ENCODE results near the gene NDRG3. TPM values are rescaled to one million over a fixed set of nuclear protein-coding genes. Genes with fewer than 3 reads are reported as not detected.

NDRG3 gene
- polyA plus RNA-seq, 1 experiment = 39.5 TPM

GRCh38 chr20:36756496-36756895 lies 10.6 kb upstream of the NDRG3 start:
- ChIA-PET CTCF (interaction anchor here (0.7 kb wide), 1 partner anchor 12 kb away, joined by 3 read pairs; no protein-coding TSS in a partner anchor), POLR2A (no interaction called here)
- Histone ChIP-seq H3K4me3 (ENCODE audit: low read depth, low read length) (no peak overlapping the region), H3K27ac (ENCODE audit: low read depth, low read length) (no peak overlapping the region), H3K9me3 (ENCODE audit: control insufficient read depth, insufficient read depth, low read length) (no peaks in the 10 kb centered on the region), H3K27me3 (ENCODE audit: control insufficient read depth, insufficient read depth, low read length) (no peaks in the 10 kb centered on the region)
- no peak for TF ChIP-seq CTCF (IDR thresholded peaks at IDR 0.05; ENCODE audit: low read depth, low read length)
- DNase-seq (ENCODE audit: low read depth, low spot score) = no peak

DNA sequence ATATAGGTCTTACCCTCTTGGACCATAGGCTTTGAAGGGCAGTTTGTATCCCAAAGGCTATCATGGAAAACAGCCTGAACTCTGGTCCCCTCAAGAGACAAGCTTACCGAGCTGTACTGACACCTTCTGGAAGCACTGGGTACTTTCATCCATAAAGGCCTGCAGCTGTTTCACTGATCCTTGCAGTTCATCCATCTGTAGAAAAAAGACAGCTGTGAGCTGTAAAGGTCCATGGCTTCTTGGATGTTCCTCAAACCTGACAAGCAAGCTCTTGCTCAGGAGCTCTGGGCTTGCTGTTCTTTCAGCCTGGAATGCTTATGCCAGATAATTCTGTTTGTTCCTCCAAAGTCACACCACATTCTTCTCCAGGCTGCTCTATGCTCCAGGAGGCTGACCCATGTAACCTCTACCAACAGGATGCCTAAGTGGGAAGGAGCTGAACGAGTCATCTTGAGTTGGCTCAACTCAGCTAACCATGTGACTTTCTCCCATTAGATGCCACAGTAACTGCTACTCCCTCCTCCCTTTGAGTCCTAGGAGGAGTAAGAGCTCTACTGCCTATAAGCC lies 8.8 kb upstream of the NDRG3 start:
- POLR2A ChIA-PET = interaction anchor here (0.7 to 1.8 kb wide), 7 partner anchors 9 to 211 kb away, joined by 3 to 11 read pairs (median 4); partner anchors contain the start of genes DSN1, NDRG3 and RAB5IF
- DNase-seq (ENCODE audit: low read depth, low spot score) = peak; percentile 74
- H3K9me3 ChIP-seq (ENCODE audit: control insufficient read depth, insufficient read depth, low read length) = no peaks in the 10 kb centered on the region
- H3K4me3 ChIP-seq (ENCODE audit: low read depth, low read length) = no peak overlapping the region
- no peaks in the 10 kb centered on the region for H3K27me3 ChIP-seq (ENCODE audit: control insufficient read depth, insufficient read depth, low read length)
- CTCF ChIA-PET = interaction anchor here (0.6 to 2.5 kb wide), 36 partner anchors 8 to 214 kb away, joined by 3 to 34 read pairs (median 4); partner anchors contain the start of genes DSN1, NDRG3 and RAB5IF
- H3K27ac ChIP-seq (ENCODE audit: low read depth, low read length) = peak overlapping the region; percentile 40
- TF ChIP-seq CTCF (IDR thresholded peaks at IDR 0.05; ENCODE audit: low read depth, low read length) = peak; percentile 92

GRCh38 chr20:36752582-36752981 lies 6.7 kb upstream of the NDRG3 start:
- H3K27me3 ChIP-seq (ENCODE audit: control insufficient read depth, insufficient read depth, low read length) = no peaks in the 10 kb centered on the region
- ChIA-PET CTCF (no interaction called here), POLR2A (no interaction called here)
- no peaks in the 10 kb centered on the region for H3K9me3 ChIP-seq (ENCODE audit: control insufficient read depth, insufficient read depth, low read length)
- no peak for DNase-seq (ENCODE audit: low read depth, low spot score)
- H3K4me3 ChIP-seq (ENCODE audit: low read depth, low read length) = no peak overlapping the region
- TF ChIP-seq CTCF (IDR thresholded peaks at IDR 0.05; ENCODE audit: low read depth, low read length) = no peak
- H3K27ac ChIP-seq (ENCODE audit: low read depth, low read length) = no peak overlapping the region

DNA sequence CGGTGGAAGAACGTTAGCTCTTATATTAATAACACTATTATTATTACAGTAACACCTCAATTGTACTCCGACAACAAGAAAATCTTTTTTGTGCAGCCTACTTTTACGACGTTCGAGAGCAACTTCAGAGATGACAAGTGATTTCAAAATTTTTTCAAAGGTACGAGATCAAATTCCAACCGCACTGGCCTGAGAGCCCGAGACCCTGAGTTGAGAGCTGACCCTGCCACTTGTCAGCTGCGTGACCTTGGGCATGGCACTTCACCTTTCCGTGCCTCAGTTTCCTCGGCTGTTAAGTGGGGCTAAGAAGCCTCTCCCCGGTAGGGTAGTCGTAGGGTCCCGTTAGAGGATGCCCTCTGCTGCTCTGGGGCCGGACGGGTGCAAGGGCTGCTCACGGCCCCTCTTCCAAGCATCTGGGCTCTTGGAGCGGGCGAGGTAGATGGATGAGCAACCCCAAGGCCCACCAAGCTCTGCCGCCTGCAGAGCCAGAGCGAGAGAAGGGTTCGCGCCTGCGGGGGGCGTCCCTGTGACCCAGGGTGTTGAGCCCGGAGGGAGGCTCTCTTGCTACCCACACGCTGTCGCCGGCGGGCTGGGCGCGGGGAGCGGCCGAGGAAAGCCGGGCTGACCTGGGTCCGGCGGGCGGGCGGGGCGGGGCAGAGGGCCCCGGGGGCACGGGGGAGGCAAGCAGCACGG lies 510 bp downstream of the NDRG3 start:
- H3K27me3 ChIP-seq (ENCODE audit: control insufficient read depth, insufficient read depth, low read length) = no peaks in the 10 kb centered on the region
- ChIA-PET CTCF (interaction anchor here (0.7 to 2.6 kb wide), 6 partner anchors 9 to 141 kb away, joined by 3 to 25 read pairs (median 4); partner anchors contain the start of gene DSN1), POLR2A (interaction anchor here (1.0 kb wide), 1 partner anchor 10 kb away, joined by 7 read pairs; no protein-coding TSS in a partner anchor)
- DNase-seq (ENCODE audit: low read depth, low spot score) = no peak
- no peaks in the 10 kb centered on the region; the same call in 1 of the 2 replicates for H3K9me3 ChIP-seq (ENCODE audit: control insufficient read depth, insufficient read depth, low read length)
- no peak overlapping the region for H3K27ac ChIP-seq (ENCODE audit: low read depth, low read length)
- peak overlapping the region; percentile 79 for H3K4me3 ChIP-seq (ENCODE audit: low read depth, low read length)
- 0 out of 2 replicates have a peak, but pooled peaks have one; percentile 5 for TF ChIP-seq CTCF (IDR thresholded peaks at IDR 0.05; ENCODE audit: low read depth, low read length)

DNA sequence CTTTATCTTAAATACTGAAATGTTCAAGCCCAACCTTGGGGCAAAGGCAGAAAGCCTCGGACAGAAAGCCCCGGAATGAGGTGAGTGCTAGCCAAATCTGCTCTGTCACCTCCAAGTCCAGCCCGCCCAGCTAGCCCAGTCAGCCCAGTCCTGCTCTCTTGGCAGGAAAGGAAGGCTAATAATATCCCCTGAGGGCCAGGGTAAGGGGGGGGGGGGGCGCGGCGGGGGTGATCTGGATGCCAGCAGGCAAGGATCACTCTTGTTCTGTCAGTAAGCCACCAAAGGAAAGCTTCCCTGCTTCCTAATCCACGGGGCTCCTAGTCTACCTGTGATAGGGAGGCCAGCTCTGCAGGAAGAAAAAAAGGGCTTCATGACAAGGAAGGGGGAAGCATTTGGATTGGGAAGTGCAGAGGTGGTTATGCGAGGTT lies 1.1 kb downstream of the NDRG3 start:
- H3K4me3 ChIP-seq (ENCODE audit: low read depth, low read length) = peak overlapping the region; percentile 79
- no peak for DNase-seq (ENCODE audit: low read depth, low spot score)
- no peaks in the 10 kb centered on the region; the same call in 1 of the 2 replicates for H3K9me3 ChIP-seq (ENCODE audit: control insufficient read depth, insufficient read depth, low read length)
- H3K27ac ChIP-seq (ENCODE audit: low read depth, low read length) = peak overlapping the region; percentile 22
- CTCF ChIA-PET = interaction anchor here (0.7 to 2.6 kb wide), 6 partner anchors 10 to 142 kb away, joined by 3 to 25 read pairs (median 4); partner anchors contain the start of gene DSN1
- POLR2A ChIA-PET = no interaction called here
- no peak for TF ChIP-seq CTCF (IDR thresholded peaks at IDR 0.05; ENCODE audit: low read depth, low read length)
- H3K27me3 ChIP-seq (ENCODE audit: control insufficient read depth, insufficient read depth, low read length) = no peaks in the 10 kb centered on the region
